OCI-LY7 (cell line): ENCODE results near the gene RUNDC3A. TPM values are rescaled to one million over a fixed set of nuclear protein-coding genes. Genes with fewer than 3 reads are reported as not detected.
A peak's percentile ranks its signal among the peaks of the same experiment; 100 is the strongest.

Experiments used
- BruUV-seq: library from RNA; stranded (reverse); fragments of 400-500 nt; replicated peaks from 2 replicates; lab custom pipeline; 2021; lab: Mats Ljungman, UMichigan
- CTCF ChIA-PET: fragments of 300-600 bp; sonication (Branson Sonifier 250); formaldehyde crosslinking; loops from one replicate; lab custom pipeline; 2022; ENCODE audit warnings: antibody characterized with exemption; ENCODE audit not compliant: unreplicated experiment; lab: Charles Lee
- POLR2A ChIA-PET: fragments of 300-600 bp; sonication (Branson Sonifier 250); formaldehyde crosslinking; loops from one replicate; lab custom pipeline; 2022; ENCODE audit warnings: antibody characterized with exemption; lab: Charles Lee
- DNase-seq: peaks from one replicate; pipeline ENCODE4 v3.0.0-alpha.2; 2015; ENCODE audit warnings: low spot score
- H2AFZ ChIP-seq: fragments of 200-600 bp; sonication (generic), shearing (Covaris generic); 2 replicates; pipeline ENCODE4 v1.6.1; 2014; ENCODE audit warnings: mild to moderate bottlenecking, antibody characterized with exemption, low read length, moderate library complexity
- H3K27ac ChIP-seq: fragments of 200-600 bp; sonication (generic); 2 replicates; pipeline ENCODE4 v1.5.1; 2014; ENCODE audit warnings: mixed run types, low read depth, mild to moderate bottlenecking, moderate library complexity, low read length, inconsistent platforms; ENCODE audit not compliant: poor library complexity, severe bottlenecking
- H3K36me3 ChIP-seq: fragments of 200-600 bp; sonication (generic); 2 replicates; pipeline ENCODE4 v1.6.1; 2014; ENCODE audit warnings: mild to moderate bottlenecking, antibody characterized with exemption, low read length, moderate library complexity, mixed read lengths; ENCODE audit not compliant: insufficient read depth
- H3K4me1 ChIP-seq: fragments of 200-600 bp; sonication (generic); 2 replicates; pipeline ENCODE4 v1.5.1; 2014; ENCODE audit warnings: mild to moderate bottlenecking, low read length; ENCODE audit not compliant: insufficient read depth, poor library complexity, severe bottlenecking
- H3K4me2 ChIP-seq: fragments of 200-600 bp; sonication (generic); 2 replicates; pipeline ENCODE4 v1.6.1; 2014; ENCODE audit warnings: mild to moderate bottlenecking, low read length
- H3K4me3 ChIP-seq: fragments of 200-600 bp; sonication (generic); 2 replicates; pipeline ENCODE4 v1.5.1; 2014; ENCODE audit warnings: mild to moderate bottlenecking, low read depth, low read length; ENCODE audit not compliant: poor library complexity, severe bottlenecking
- H3K79me2 ChIP-seq: fragments of 200-600 bp; sonication (generic); 2 replicates; pipeline ENCODE4 v1.6.1; 2016; ENCODE audit warnings: low read depth, mild to moderate bottlenecking, low read length, moderate library complexity, mixed read lengths; ENCODE audit not compliant: insufficient read depth
- H3K9me2 ChIP-seq: fragments of 200-600 bp; sonication (generic); 2 replicates; pipeline ENCODE4 v1.6.1; 2016; ENCODE audit warnings: mild to moderate bottlenecking, low read length, mixed read lengths; ENCODE audit not compliant: insufficient read depth
- H3K9me3 ChIP-seq: fragments of 200-600 bp; sonication (generic); 2 replicates; pipeline ENCODE4 v1.6.1; 2014; ENCODE audit warnings: mild to moderate bottlenecking, mixed run types, low read length, mixed read lengths
- H4K20me1 ChIP-seq: fragments of 200-600 bp; sonication (generic); 2 replicates; pipeline ENCODE4 v1.6.1; 2014; ENCODE audit warnings: mild to moderate bottlenecking, antibody characterized with exemption, low read length, moderate library complexity, mixed read lengths; ENCODE audit not compliant: insufficient read depth
- CTCF ChIP-seq: fragments of 200-600 bp; sonication (generic); conservative IDR thresholded peaks from 2 replicates; pipeline ENCODE4 v1.5.1; 2014; ENCODE audit warnings: mild to moderate bottlenecking, antibody characterized with exemption, low read length, moderate library complexity, mixed read lengths
- EZH2phosphoT487 ChIP-seq: fragments of 200-600 bp; sonication (generic); IDR thresholded peaks from 2 replicates; pipeline ENCODE4 v1.6.1; 2018; ENCODE audit warnings: low read depth, borderline replicate concordance, mild to moderate bottlenecking, mixed run types, antibody characterized with exemption, low read length, moderate library complexity, mixed read lengths
- intact Hi-C: fragments of 100-400 bp; cut with micrococcal nuclease; formaldehyde crosslinking; loops from one replicate; pipeline ENCODE4 v1.10.0; 2022; ENCODE audit not compliant: unreplicated experiment
- total RNA-seq, 2 experiments: library from RNA; depleted of rRNA in 1 of 2; stranded (reverse); fragments of >200 nt in 1 of 2; shearing (Covaris generic) in 1 of 2; gene quantifications; 2 replicates each; pipeline ENCODE4 v1.2.3, GENCODE V29; 2014 to 2022

RUNDC3A gene
- total RNA-seq, 2 experiments from 2014 or later, result 0.09 TPM; not detected in 1

- Histone ChIP-seq H3K27ac (no peak overlapping the region), H3K4me3 (no peak overlapping the region), H3K36me3 (peaks cover 28% of the 10 kb centered on the region), H3K9me3 (no peaks in the 10 kb centered on the region), H3K79me2 (no peaks in the 10 kb centered on the region), H2AFZ (no peak overlapping the region), H3K4me2 (no peak overlapping the region), H3K9me2 (no peaks in the 10 kb centered on the region), H4K20me1 (no peaks in the 10 kb centered on the region), H3K4me1 (peaks cover 49% of the 10 kb centered on the region)
- DNase-seq, result no peak
- intact Hi-C loops, result no loop called here
- POLR2A ChIA-PET, result no interaction called here
- CTCF ChIA-PET, result no interaction called here
- TF ChIP-seq CTCF, result no peak
- no peak for TF ChIP-seq EZH2phosphoT487
- no TSS peak for BruUV-seq
Measured at GRCh38 chr17:44355642-44356099, 47.3 kb downstream of the RUNDC3A start.

GRCh38 chr17:44356241-44356640, 47.8 kb downstream of the RUNDC3A start:
- Histone ChIP-seq H3K36me3 (peaks cover 22% of the 10 kb centered on the region), H3K9me2 (no peaks in the 10 kb centered on the region), H3K9me3 (no peaks in the 10 kb centered on the region), H3K4me2 (no peak overlapping the region), H3K27ac (no peak overlapping the region), H4K20me1 (no peaks in the 10 kb centered on the region), H2AFZ (no peak overlapping the region), H3K79me2 (no peaks in the 10 kb centered on the region), H3K4me3 (no peak overlapping the region), H3K4me1 (peaks cover 51% of the 10 kb centered on the region)
- BruUV-seq, result no TSS peak
- DNase-seq, result no peak
- TF ChIP-seq EZH2phosphoT487 (no peak), CTCF (no peak)
- CTCF ChIA-PET, result no interaction called here
- intact Hi-C loops, result no loop called here
- POLR2A ChIA-PET, result interaction anchor here (0.7 kb wide), 1 partner anchor 9 kb away, joined by 3 read pairs; no protein-coding TSS in a partner anchor

GRCh38 chr17:44358066-44358465, 49.7 kb downstream of the RUNDC3A start:
- POLR2A ChIA-PET, result interaction anchor here (1.0 to 1.4 kb wide), 3 partner anchors 8 to 31 kb away, joined by 3 read pairs; no protein-coding TSS in a partner anchor
- no TSS peak for BruUV-seq
- Histone ChIP-seq H3K9me3 (no peaks in the 10 kb centered on the region), H3K4me1 (peaks cover 68% of the 10 kb centered on the region), H3K79me2 (no peaks in the 10 kb centered on the region), H3K27ac (peak overlapping the region; percentile 74), H3K4me3 (no peak overlapping the region), H3K9me2 (no peaks in the 10 kb centered on the region), H2AFZ (no peak overlapping the region), H4K20me1 (no peaks in the 10 kb centered on the region), H3K4me2 (peak overlapping the region; percentile 73; the same call in 1 of the 2 replicates), H3K36me3 (peaks cover 4% of the 10 kb centered on the region; the same call in 1 of the 2 replicates)
- no peak for DNase-seq
- intact Hi-C loops, result no loop called here
- TF ChIP-seq EZH2phosphoT487 (no peak), CTCF (no peak)
- CTCF ChIA-PET, result interaction anchor here (0.5 to 0.6 kb wide), 2 partner anchors 152 to 187 kb away, joined by 3 to 5 read pairs; no protein-coding TSS in a partner anchor
